HepG2 (cell line): ENCODE results near the gene L3MBTL1. TPM values are rescaled to one million over a fixed set of nuclear protein-coding genes. Genes with fewer than 3 reads are reported as not detected.

Experiments
- ATAC-seq: fragments of 200-7000 bp; cut with Tn5 transposase; 3 replicates; pipeline ENCODE4 v1.9.1; 2020; ENCODE audit warnings: mild to moderate bottlenecking, moderate library complexity
- BruUV-seq: library from RNA; stranded (reverse); fragments of 400-500 nt; replicated peaks from 2 replicates; lab custom pipeline; 2021; lab: Mats Ljungman, UMichigan
- CTCF ChIA-PET: fragments of 300-600 bp; formaldehyde crosslinking; extraction: SDS; loops from one replicate; lab custom pipeline; 2021; ENCODE audit warnings: low total read pairs, inconsistent platforms, low intra/inter-chr PET ratio; lab: Yijun Ruan, JAX
- POLR2A ChIA-PET: fragments of 350-600 bp; sonication (Branson Sonifier 250); formaldehyde crosslinking; loops from one replicate; lab custom pipeline; 2020; ENCODE audit warnings: antibody characterized with exemption, inconsistent platforms; lab: Yijun Ruan, JAX
- DNase-seq: peaks from one replicate; pipeline ENCODE4 v3.0.0-alpha.2; 2015; ENCODE audit warnings: low spot score
- FAIRE-seq: peaks from 3 replicates; lab custom pipeline; 2011; peaks lifted over from hg19 to GRCh38; lab: Jason Lieb, UNC
- H2AFZ ChIP-seq: one replicate; pipeline ENCODE4 v1.6.1; 2011; ENCODE audit warnings: low read length, inconsistent platforms
- H3K27ac ChIP-seq: fragments of 300-600 bp; 3 replicates; pipeline ENCODE4 v1.8.0; 2011; ENCODE audit warnings: mixed run types, mild to moderate bottlenecking, mixed read lengths, low read length, inconsistent platforms; ENCODE audit not compliant: insufficient read depth; ENCODE audit errors: extremely low read length
- H3K27me3 ChIP-seq, 2 experiments: fragments of 200-600 bp in 1 of 2; 2 replicates in 1 of 2; 3 replicates in 1 of 2; pipeline versions ENCODE4 v1.6.0 to v1.8.0; 2011; ENCODE audit warnings: low read length in 2 of 2, mild to moderate bottlenecking in 2 of 2, moderate library complexity in 2 of 2, inconsistent platforms in 1 of 2; ENCODE audit not compliant: insufficient read depth in 2 of 2, control insufficient read depth in 1 of 2
- H3K36me3 ChIP-seq, 2 experiments: fragments of 200-600 bp in 1 of 2; replicated peaks in 1 of 2; 2 replicates in 1 of 2; 3 replicates in 1 of 2; pipeline versions ENCODE4 v1.5.1 to v1.8.0; 2011; ENCODE audit warnings: low read length in 2 of 2, inconsistent platforms in 1 of 2; ENCODE audit not compliant: insufficient read depth in 2 of 2, control insufficient read depth in 1 of 2
- H3K4me1 ChIP-seq: 2 replicates; pipeline ENCODE4 v1.5.1; 2012; ENCODE audit warnings: low read length, inconsistent platforms; ENCODE audit not compliant: insufficient read depth
- H3K4me2 ChIP-seq: 2 replicates; pipeline ENCODE4 v1.6.0; 2011; ENCODE audit warnings: low read depth, low read length, inconsistent platforms
- H3K4me3 ChIP-seq, 3 experiments: fragments of 200-600 bp in 1 of 3; sonication (generic), shearing (Covaris generic) in 1 of 3; replicated peaks in 1 of 3; 2 replicates each; pipeline ENCODE4 v1.5.1; 2011 to 2016; ENCODE audit warnings: low read length in 3 of 3, inconsistent platforms in 2 of 3, low read depth in 2 of 3, mild to moderate bottlenecking in 2 of 3, control low read depth in 1 of 3, mixed read lengths in 1 of 3; ENCODE audit not compliant: insufficient read depth in 1 of 3
- H3K79me2 ChIP-seq: one replicate; pipeline ENCODE4 v1.6.1; 2011; ENCODE audit warnings: low read length, inconsistent platforms; ENCODE audit not compliant: insufficient read depth
- H3K9ac ChIP-seq: 2 replicates; pipeline ENCODE4 v1.6.0; 2011; ENCODE audit warnings: mild to moderate bottlenecking, low read depth, low read length, inconsistent platforms; ENCODE audit not compliant: insufficient read depth
- H3K9me3 ChIP-seq: 2 replicates; pipeline ENCODE4 v1.5.1; 2012; ENCODE audit warnings: mild to moderate bottlenecking, low read length
- H4K20me1 ChIP-seq: 2 replicates; pipeline ENCODE4 v1.6.0; 2011; ENCODE audit warnings: inconsistent platforms, mild to moderate bottlenecking, low read length, moderate library complexity; ENCODE audit not compliant: insufficient read depth
- CTCF ChIP-seq: sonication (generic); formaldehyde crosslinking; IDR thresholded peaks from 2 replicates; pipeline ENCODE4 v1.5.0; 2020; ENCODE audit warnings: mild to moderate bottlenecking, missing genetic modification reagents, moderate library complexity
- DPF2 ChIP-seq: sonication (generic); formaldehyde crosslinking; IDR thresholded peaks from 2 replicates; pipeline ENCODE4 v1.4.0; 2020; ENCODE audit warnings: mild to moderate bottlenecking, low read depth, missing genetic modification reagents, borderline replicate concordance
- MAZ ChIP-seq, 2 experiments: sonication (generic) in 1 of 2; formaldehyde crosslinking in 1 of 2; IDR thresholded peaks; 2 replicates each; pipeline versions ENCODE4 v1.5.0 to v1.6.1; 2012 to 2020; ENCODE audit warnings: low read depth in 2 of 2, mild to moderate bottlenecking in 2 of 2, borderline replicate concordance in 1 of 2, improper control_type of control experiment in 1 of 2, low read length in 1 of 2, missing genetic modification reagents in 1 of 2, moderate library complexity in 1 of 2
- POLR2G ChIP-seq: fragments of 200-400 bp; formaldehyde crosslinking; IDR thresholded peaks from 2 replicates; pipeline ENCODE4 v1.6.1; 2018; ENCODE audit warnings: mild to moderate bottlenecking, low read depth, low read length, moderate library complexity
- RAD21 ChIP-seq: fragments of 450-650 bp; formaldehyde crosslinking; IDR thresholded peaks from 2 replicates; pipeline ENCODE4 v1.5.0; 2020; ENCODE audit warnings: mild to moderate bottlenecking
- SAP130 ChIP-seq: IDR thresholded peaks from 2 replicates; pipeline ENCODE4 v1.6.1; 2016; ENCODE audit warnings: low read depth
- SMC3 ChIP-seq: IDR thresholded peaks from 2 replicates; pipeline ENCODE4 v1.6.1; 2011; ENCODE audit warnings: low read length, improper control_type of control experiment
- SP4 ChIP-seq: sonication (generic); formaldehyde crosslinking; IDR thresholded peaks from 2 replicates; pipeline ENCODE4 v1.8.1; 2023; ENCODE audit warnings: mild to moderate bottlenecking, missing genetic modification reagents
- SRF ChIP-seq: IDR thresholded peaks from 2 replicates; pipeline ENCODE4 v1.6.1; 2011; ENCODE audit warnings: mild to moderate bottlenecking, low read depth, low read length, moderate library complexity
- STAG1 ChIP-seq: sonication (generic); formaldehyde crosslinking; IDR thresholded peaks from 2 replicates; pipeline ENCODE4 v1.4.0; 2020; ENCODE audit warnings: missing genetic modification reagents
- TCF7 ChIP-seq: sonication (generic); IDR thresholded peaks from 2 replicates; pipeline ENCODE4 v1.6.1; 2016; ENCODE audit warnings: antibody characterized with exemption, low read depth
- ZNF263 ChIP-seq: sonication (generic); formaldehyde crosslinking; IDR thresholded peaks from 2 replicates; pipeline ENCODE4 v1.4.0; 2020; ENCODE audit warnings: missing genetic modification reagents
- ZNF484 ChIP-seq: sonication (generic); formaldehyde crosslinking; IDR thresholded peaks from 2 replicates; pipeline ENCODE4 v1.5.1; 2020; ENCODE audit warnings: mild to moderate bottlenecking, low read depth, missing genetic modification reagents, borderline replicate concordance
- ZNF792 ChIP-seq: IDR thresholded peaks from 2 replicates; pipeline ENCODE4 v1.6.1; 2016
- WGBS: methylation state at CpG from one replicate; pipeline ENCODE4 v1.1.6; 2017; ENCODE audit warnings: low lambda C conversion rate; 5-methylcytosine and 5-hydroxymethylcytosine counted together
- in situ Hi-C: cut with HindIII; loops from 2 replicates; pipeline ENCODE4 v1.10.0; 2017; ENCODE audit warnings: low pct_unique_long_range_greater_than_20kb; ENCODE audit not compliant: extremely low pct_ligation_motif_present
- intact Hi-C: fragments of 100-400 bp; cut with micrococcal nuclease; formaldehyde crosslinking; loops from one replicate; pipeline ENCODE4 v1.10.0; 2022; ENCODE audit not compliant: unreplicated experiment
- polyA plus RNA-seq, 8 experiments: library from polyadenylated mRNA; depleted of rRNA in 3 of 8; stranded (reverse) in 7 of 8; unstranded in 1 of 8; fragments of >200 nt; fragmentation: Illumina TruSeq in 4 of 8; extraction: Trizol in 4 of 8; gene quantifications; 2 replicates each; pipeline versions ENCODE4 v1.2.1 to v1.2.3, GENCODE V29; 2011 to 2016; ENCODE audit warnings: low read depth in 4 of 8, missing spikeins in 1 of 8, mixed read lengths in 1 of 8; ENCODE audit not compliant: insufficient read depth in 1 of 8
- total RNA-seq, 5 experiments: library from RNA; depleted of rRNA; stranded (reverse); fragments of >200 nt; fragmentation: Illumina TruSeq; extraction: Trizol; gene quantifications; 2 replicates each; pipeline ENCODE4 v1.2.3, GENCODE V29; 2016; ENCODE audit warnings: low read depth in 1 of 5

Gene L3MBTL1
- total and polyA plus RNA-seq, 2 of the 13 experiments (the other 11 are each of a cell fraction or from before 2014, with no cell fraction given) = 9.0 to 17.8 TPM

GRCh38 chr20:43560974-43561373, 53.5 kb downstream of the L3MBTL1 start:
- Histone ChIP-seq H3K27me3 (no peaks in the 10 kb centered on the region; a peak in 1 of 5 replicates), H3K27ac (no peak overlapping the region), H3K4me3 (no peak overlapping the region), H4K20me1 (no peaks in the 10 kb centered on the region), H3K36me3 (no peaks in the 10 kb centered on the region), H3K4me1 (peaks cover 44% of the 10 kb centered on the region)
- ChIA-PET CTCF (no interaction called here), POLR2A (interaction anchor here (5.5 to 6.8 kb wide), 4 partner anchors 12 to 104 kb away, joined by 40 to 109 read pairs (median 88); partner anchors contain the start of gene SRSF6)
- BruUV-seq = no TSS peak
- TF ChIP-seq ZNF484 (CRISPR knock-in tag) = no peak
- 0 out of 2 replicates have a peak, but pooled peaks have one; percentile 23 for TF ChIP-seq SP4
- TF ChIP-seq, all 625 proteins: peak for 1
- Histone ChIP-seq H3K4me2 (no peak overlapping the region), H3K79me2 (peaks cover 10% of the 10 kb centered on the region), H2AFZ (no peak overlapping the region), H3K9me3 (no peaks in the 10 kb centered on the region), H3K9ac (no peak overlapping the region)
- intact Hi-C loops = no loop called here
- in situ Hi-C loops = no loop called here
- ATAC-seq (no peak), DNase-seq (no peak), FAIRE-seq (no peak)
- WGBS = 95% methylated on average over 3 of the region's 3 CpGs

- ChIA-PET CTCF (interaction anchor here (0.7 kb wide), 1 partner anchor 129 kb away, joined by 3 read pairs; no protein-coding TSS in a partner anchor), POLR2A (interaction anchor here (1.7 kb wide), 1 partner anchor 27 kb away, joined by 4 read pairs; the partner anchor contains the start of gene IFT52)
- Histone ChIP-seq H3K36me3 (no peaks in the 10 kb centered on the region; a peak in 2 of 5 replicates), H4K20me1 (no peaks in the 10 kb centered on the region), H3K9me3 (no peaks in the 10 kb centered on the region), H3K27me3 (no peaks in the 10 kb centered on the region; a peak in 1 of 5 replicates), H3K27ac (no peak overlapping the region), H3K4me2 (no peak overlapping the region), H3K9ac (no peak overlapping the region), H2AFZ (no peak overlapping the region), H3K79me2 (peaks cover 10% of the 10 kb centered on the region), H3K4me1 (peaks cover 24% of the 10 kb centered on the region), H3K4me3 (no peak overlapping the region)
- peak; percentile 77 for FAIRE-seq
- in situ Hi-C loops (no loop called here), intact Hi-C loops (loop anchor here (1.0 kb wide), 1 partner anchor 129 kb away; no protein-coding TSS in a partner anchor)
- no peak for ATAC-seq
- BruUV-seq = no TSS peak
- peak; percentile 45 for DNase-seq
- 66% methylated on average over 3 of the region's 3 CpGs for WGBS
- TF ChIP-seq DPF2 (CRISPR knock-in tag) = no peak
- no peak for TF ChIP-seq MAZ (IDR thresholded peaks at IDR 0.05; ENCODE audit: borderline replicate concordance, low read depth, low read length)
- TF ChIP-seq MAZ (CRISPR knock-in tag; IDR thresholded peaks at IDR 0.05; ENCODE audit: low read depth) = no peak
- peak; percentile 58 for TF ChIP-seq CTCF (CRISPR knock-in tag)
- TF ChIP-seq SMC3 = peak; percentile 45; the same call in 1 of the 2 replicates
- TF ChIP-seq POLR2G = no peak
- peak; percentile 38; the same call in 1 of the 2 replicates for TF ChIP-seq RAD21 (CRISPR knock-in tag)
- no peak for TF ChIP-seq TCF7
- TF ChIP-seq STAG1 (CRISPR knock-in tag) = peak; percentile 73
- no peak for TF ChIP-seq ZNF263 (CRISPR knock-in tag)
- TF ChIP-seq ZNF792 (CRISPR knock-in tag) = no peak
- TF ChIP-seq SRF = 0 out of 2 replicates have a peak, but pooled peaks have one; percentile 11
- TF ChIP-seq SAP130 = 0 out of 2 replicates have a peak, but pooled peaks have one; percentile 14
These were observed 55.9 kb downstream of the L3MBTL1 start for GRCh38 chr20:43563429-43563828.
